GM19239 (cell line): ENCODE data around the gene MRPL36.

ENCODE experiments used
- DNase-seq: peaks from one replicate; pipeline ENCODE4 v3.0.0; 2011; ENCODE audit warnings: low spot score; ENCODE audit not compliant: insufficient read length
- FAIRE-seq: peaks from 2 replicates; lab custom pipeline; 2011; peaks lifted over from hg19 to GRCh38; lab: Jason Lieb, UNC

MRPL36 gene

GRCh38 chr5:1770443-1770802, 29.2 kb downstream of the MRPL36 start:
- no peak for FAIRE-seq
- no peak for DNase-seq

DNA sequence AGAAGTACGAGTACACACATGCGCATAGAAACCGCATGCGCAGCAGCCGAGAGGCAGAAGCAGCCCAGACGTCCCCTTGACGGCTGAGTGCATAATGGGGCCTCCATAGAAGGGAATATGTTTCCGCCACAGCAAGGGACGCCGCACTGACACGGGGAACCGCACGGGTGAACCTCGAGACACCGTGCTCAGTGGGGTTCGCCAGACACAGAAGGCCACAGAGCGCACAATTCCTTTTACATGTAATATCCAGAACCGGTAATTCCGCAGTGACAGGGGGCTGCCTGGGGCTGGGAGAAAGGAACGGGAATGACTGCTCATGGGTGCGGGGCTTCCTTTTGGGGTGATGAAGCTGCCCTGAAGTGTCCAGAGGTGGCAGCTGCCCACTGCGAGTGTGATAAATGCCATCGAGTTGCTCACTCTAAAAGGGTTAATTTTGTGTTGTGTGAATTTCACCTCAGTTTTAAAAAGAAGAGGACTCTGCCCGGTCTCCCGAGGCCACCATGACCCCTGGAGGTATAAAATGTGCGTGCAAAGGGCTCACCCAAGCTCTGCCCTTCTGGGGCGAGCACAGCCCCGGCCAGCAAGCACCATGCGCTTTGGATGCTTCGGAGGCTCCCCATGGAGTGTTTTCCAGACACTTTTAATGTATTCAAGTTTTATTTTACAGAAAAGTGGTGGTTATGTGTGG, 29.7 kb downstream of the MRPL36 start:
- DNase-seq (no peak), FAIRE-seq (no peak)

GRCh38 chr5:1769017-1769640, 30.5 kb downstream of the MRPL36 start:
- DNase-seq = no peak
- FAIRE-seq = no peak

GRCh38 chr5:1768283-1769000, 31.2 kb downstream of the MRPL36 start:
- FAIRE-seq (no peak), DNase-seq (no peak)

DNA sequence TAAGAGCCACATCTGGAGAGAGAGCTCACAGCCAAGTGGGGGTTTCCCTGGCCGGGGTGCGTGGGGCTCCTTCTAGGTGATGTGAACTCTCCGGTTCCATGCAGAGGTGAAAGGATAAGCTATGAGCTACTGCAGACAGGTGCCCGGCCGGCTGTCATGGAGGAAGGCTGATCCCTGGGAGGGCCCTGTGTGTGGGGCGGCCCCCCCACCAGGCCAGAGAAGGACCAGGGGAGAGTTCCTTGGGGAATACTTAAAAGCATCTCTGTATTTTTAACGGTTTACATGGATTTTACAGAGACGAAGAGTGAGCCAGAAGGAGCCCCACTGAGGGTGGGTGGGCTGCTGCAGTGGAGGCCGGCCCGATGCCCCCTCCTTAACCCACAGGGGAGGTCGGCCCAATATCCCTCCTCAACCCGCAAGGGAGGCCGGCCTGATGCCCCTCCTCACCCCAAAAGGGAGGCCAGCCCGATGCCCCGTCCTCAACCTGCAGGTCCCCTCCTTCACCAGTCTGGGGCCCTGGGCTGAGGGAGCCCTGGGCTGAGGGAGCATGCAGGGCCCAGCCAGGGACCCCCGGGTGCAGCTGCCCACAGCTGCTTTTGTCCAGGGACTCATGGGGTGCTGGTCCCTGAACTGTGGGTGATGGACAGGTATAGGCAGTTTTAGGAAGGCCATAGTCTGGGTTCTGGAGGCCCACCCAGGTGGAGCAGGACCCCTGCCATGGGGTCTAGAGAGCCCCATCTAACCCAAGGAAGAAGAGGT, 31.9 kb downstream of the MRPL36 start:
- DNase-seq (no peak), FAIRE-seq (no peak)

GRCh38 chr5:1765880-1766235, 33.8 kb downstream of the MRPL36 start:
- FAIRE-seq (no peak), DNase-seq (no peak)

DNA sequence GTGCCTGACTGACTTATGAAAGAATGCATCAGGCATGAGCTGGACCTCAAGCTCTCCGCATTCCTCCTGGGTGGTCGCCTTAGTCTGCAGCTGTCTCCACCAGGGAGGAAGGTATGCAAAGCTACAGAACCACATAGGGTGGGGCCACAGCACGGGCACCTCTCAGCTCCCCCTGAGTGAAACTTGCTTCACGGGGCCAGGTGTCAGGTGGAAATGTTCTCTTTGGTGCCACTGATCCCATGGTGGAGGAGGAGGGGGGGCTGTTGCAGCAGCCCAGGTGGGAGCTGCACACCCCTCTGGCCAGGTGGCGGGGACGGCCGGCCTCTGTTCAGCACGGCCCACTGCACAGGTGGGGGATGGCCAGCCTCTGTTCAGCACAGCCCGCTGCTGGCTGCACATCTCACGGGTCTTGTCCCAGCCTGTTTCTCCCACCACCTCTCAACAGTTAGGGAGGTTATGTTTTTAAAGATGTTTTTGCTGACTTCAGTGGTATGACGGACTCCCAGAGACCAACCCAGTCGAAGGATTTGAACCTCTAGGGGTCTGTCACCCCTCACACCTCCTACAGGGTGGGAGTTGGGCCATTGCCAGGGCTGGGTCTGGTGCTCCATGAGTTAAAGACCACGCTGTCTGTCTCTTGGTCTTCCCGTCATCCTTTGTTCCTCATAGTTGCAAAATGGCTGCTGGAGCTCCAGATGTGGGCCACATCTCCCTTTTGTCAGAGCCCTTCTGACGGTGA, 34.3 kb downstream of the MRPL36 start:
- DNase-seq = peak; percentile 79
- FAIRE-seq = no peak

DNA sequence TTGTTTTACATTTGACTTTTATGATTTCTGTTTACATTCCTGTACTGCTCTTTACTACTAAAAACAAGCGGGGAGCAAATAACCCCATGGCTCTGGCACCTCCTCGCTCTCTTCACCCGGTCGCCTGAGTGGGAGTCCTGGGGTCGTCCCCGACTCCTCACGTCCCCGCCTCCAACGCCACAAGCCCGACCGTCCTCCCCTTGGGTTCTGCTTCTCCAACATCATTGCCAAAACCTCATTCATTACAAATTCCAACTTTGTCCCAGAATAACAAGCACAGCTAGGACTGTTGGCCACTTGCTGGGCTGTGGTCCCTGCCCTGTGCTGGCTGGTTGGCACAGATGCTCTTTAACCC, 35.1 kb downstream of the MRPL36 start:
- no peak for DNase-seq
- FAIRE-seq = no peak

GRCh38 chr5:1763960-1764605, 35.6 kb downstream of the MRPL36 start:
- FAIRE-seq (no peak), DNase-seq (no peak)

DNA sequence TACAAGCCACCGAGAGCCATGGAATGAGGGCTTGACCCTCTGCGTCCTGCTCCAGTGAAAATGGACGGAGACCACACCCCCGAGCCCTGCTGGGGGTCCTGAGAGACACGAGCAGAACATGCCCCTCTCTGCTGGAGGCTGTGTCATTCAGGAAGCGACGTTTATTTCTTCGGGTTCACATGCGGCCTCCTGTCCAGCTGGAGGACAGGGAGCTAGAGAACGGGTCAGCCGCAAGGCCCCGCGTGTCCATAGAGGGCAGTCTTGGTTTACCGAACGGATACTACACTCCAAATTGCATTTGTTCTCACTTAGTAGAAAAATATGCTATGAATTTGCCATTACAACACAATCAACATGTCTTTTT, 36.1 kb downstream of the MRPL36 start:
- peak; percentile 49 for DNase-seq

GRCh38 chr5:1762883-1763547, 36.6 kb downstream of the MRPL36 start:
- no peak for FAIRE-seq

More for the DNA sequence above, 36.1 kb downstream of the MRPL36 start:
- no peak for FAIRE-seq

DNA sequence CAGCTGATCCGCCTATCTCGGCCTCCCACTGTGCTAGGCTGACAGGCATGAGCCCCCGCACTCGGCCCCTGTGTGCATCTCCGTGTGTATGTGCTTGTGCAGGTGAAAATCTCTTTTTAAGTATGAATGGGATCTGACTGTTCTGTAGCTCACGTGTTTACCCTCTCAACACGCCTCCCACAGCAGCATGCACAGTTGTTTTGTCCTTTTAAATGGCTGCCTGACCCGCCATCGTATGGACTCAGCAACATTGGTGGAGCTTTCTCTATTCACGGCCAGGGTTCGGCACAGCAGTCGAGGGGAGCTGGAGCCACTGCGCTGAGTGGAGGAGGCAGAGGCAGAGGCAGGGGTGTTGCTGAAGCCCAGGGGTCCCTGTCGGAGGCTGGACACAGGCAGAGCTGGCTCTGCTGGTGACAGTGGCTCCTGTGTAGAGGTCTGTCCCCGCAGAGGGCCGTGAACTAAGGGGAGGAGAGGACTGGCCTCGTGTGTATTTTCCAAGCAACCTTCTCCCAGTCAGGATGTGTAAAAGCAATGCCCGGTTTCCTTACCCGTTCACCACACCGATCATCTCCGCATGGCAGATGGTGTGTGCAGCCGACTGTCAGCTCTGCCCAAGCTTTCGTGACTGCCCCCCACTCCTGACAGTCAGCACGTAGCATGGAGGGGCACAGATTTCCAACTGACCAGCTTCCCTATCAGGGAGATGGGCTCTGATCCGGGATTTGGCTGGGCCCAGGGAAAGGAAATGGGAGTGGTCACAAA, 37.3 kb downstream of the MRPL36 start:
- DNase-seq (no peak), FAIRE-seq (no peak)

More at GRCh38 chr5:1762883-1763547, 36.6 kb downstream of the MRPL36 start:
- no peak for DNase-seq

DNA sequence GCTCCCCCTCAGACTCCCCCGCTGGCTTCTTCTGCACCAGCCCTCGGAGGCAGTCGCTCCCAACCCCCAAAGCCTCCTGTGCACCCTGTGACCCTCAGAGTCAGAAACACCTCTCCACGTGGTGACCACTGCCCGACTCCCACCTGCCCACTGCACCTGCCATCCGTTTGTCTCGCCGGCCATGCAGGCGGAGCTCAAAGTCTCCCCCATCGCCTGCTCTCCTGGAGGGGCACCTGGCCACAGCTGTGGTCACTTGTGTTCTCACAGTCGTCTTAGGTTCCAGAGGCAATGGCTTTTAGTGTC, 38.2 kb downstream of the MRPL36 start:
- no peak for DNase-seq
- FAIRE-seq = no peak

GRCh38 chr5:1760656-1761452, 38.8 kb downstream of the MRPL36 start:
- no peak for DNase-seq
- FAIRE-seq = no peak

DNA sequence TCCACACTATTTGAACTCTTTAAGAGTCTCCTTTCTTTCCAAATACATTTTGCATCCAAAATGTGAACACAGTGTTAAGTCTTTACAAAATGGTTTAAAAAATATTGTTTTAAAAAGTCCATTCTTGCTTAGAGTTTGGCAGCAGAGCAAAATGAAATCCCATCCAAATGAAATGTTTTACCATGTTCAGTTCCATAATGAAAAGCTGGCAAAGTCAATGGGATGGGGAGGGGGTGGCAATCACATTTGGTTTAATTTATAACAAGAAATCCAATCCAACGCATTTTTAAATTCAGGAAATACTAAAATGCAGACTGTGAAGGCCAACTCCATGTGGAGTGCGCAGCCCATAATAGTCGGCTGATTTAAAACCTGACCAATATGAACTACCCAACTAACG, 39.4 kb downstream of the MRPL36 start:
- FAIRE-seq = no peak
- DNase-seq = no peak

- no peak for FAIRE-seq
- DNase-seq = no peak
Measured at GRCh38 chr5:1759378-1759970, 40.2 kb downstream of the MRPL36 start.

DNA sequence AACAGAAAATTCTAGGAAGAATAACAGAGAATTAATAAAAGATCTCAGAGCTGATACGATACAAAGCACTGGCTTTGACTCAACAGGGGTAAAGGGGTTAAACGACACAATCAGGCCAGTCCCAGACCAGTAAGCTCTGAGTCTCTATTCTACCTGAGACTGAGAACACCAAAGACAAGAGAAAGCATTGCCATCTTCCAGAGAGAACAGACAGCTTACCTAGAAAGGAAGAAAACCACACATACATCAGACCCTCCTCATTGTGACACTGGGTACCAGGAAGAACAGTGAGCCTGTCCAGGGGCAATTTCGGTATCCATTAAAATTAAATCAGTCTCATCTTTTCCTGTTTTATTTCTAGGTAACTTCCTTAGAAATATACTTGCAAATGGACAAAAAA, 41.1 kb downstream of the MRPL36 start:
- DNase-seq (no peak), FAIRE-seq (no peak)

DNA sequence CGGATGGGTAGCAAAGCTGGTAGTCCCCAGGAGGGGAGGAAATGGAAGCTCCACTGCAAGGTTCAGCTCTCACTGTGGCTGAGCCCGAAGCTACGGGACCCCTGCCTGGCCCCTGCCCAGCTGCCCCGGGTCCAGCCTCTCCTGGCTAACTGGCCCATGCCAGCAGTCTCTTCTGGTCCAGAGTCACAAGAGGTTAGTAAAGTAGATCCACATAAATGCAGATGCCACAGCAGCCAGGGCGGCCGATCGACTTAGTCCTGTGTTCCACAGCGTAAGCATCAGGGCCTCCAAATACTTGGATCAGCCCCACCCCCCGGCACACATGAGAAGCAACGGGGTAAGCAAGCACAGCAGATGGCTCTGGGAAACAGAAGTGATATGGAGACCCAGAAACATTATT, 42.1 kb downstream of the MRPL36 start:
- DNase-seq = no peak
- no peak for FAIRE-seq
